ENCODE measurements around the gene ARPC1A.
A peak's percentile ranks its signal among the peaks of the same experiment; 100 is the strongest.

Gene ARPC1A

GRCh38 chr7:99390941-99391602 lies 65.4 kb downstream of the ARPC1A start:
- DNase-seq (ENCODE audit: low spot score), result no peak

GRCh38 chr7:99392046-99392445 lies 66.3 kb downstream of the ARPC1A start:
- DNase-seq (ENCODE audit: low spot score), result no peak

- no peak for DNase-seq (ENCODE audit: low spot score)
These were observed 67.1 kb downstream of the ARPC1A start for GRCh38 chr7:99392659-99393354.

GRCh38 chr7:99393355-99394187 lies 67.9 kb downstream of the ARPC1A start:
- no peak for DNase-seq (ENCODE audit: low spot score)

- DNase-seq (ENCODE audit: low spot score), result no peak
These were observed 68.4 kb downstream of the ARPC1A start for GRCh38 chr7:99394188-99394502.

- no peak for DNase-seq (ENCODE audit: low spot score)
These were observed 70.1 kb downstream of the ARPC1A start for GRCh38 chr7:99395616-99396327.

- no peak for DNase-seq (ENCODE audit: low spot score)
These were observed 71.0 kb downstream of the ARPC1A start for GRCh38 chr7:99396418-99397296.

- DNase-seq (ENCODE audit: low spot score), result no peak
These were observed 71.7 kb downstream of the ARPC1A start for GRCh38 chr7:99397297-99397983.

GRCh38 chr7:99398891-99399445 lies 73.3 kb downstream of the ARPC1A start:
- no peak for DNase-seq (ENCODE audit: low spot score)

- no peak for DNase-seq (ENCODE audit: low spot score)
These were observed 73.9 kb downstream of the ARPC1A start for GRCh38 chr7:99399597-99399996.

GRCh38 chr7:99402854-99403253 lies 77.2 kb downstream of the ARPC1A start:
- DNase-seq (ENCODE audit: low spot score), result no peak

- no peak for DNase-seq (ENCODE audit: low spot score)
These were observed 78.1 kb downstream of the ARPC1A start for GRCh38 chr7:99403764-99404163.

- DNase-seq (ENCODE audit: low spot score), result no peak
These were observed 78.7 kb downstream of the ARPC1A start for GRCh38 chr7:99404235-99404976.

GRCh38 chr7:99404977-99405320 lies 79.3 kb downstream of the ARPC1A start:
- no peak for DNase-seq (ENCODE audit: low spot score)

GRCh38 chr7:99406557-99406956 lies 80.9 kb downstream of the ARPC1A start:
- no peak for DNase-seq (ENCODE audit: low spot score)

- DNase-seq (ENCODE audit: low spot score), result peak; percentile 42
These were observed 82.2 kb downstream of the ARPC1A start for GRCh38 chr7:99407872-99408378.

- DNase-seq (ENCODE audit: low spot score), result peak; percentile 96
These were observed 82.9 kb downstream of the ARPC1A start, which contains the start of the genes BUD31 and PDAP1 for GRCh38 chr7:99408379-99409191. Gene BUD31, plus strand, starts transcription at chr7:99408969. Its CDS starts 2,124 bp downstream, at chr7:99411093. Gene PDAP1, minus strand, starts transcription at chr7:99408597. Its CDS starts 49 bp downstream, at chr7:99408548.

GRCh38 chr7:99409192-99409572 lies 83.5 kb downstream of the ARPC1A start:
- DNase-seq (ENCODE audit: low spot score), result no peak

- DNase-seq (ENCODE audit: low spot score), result no peak
These were observed 84.1 kb downstream of the ARPC1A start for GRCh38 chr7:99409806-99410205.

All from Ammon's horn (tissue), 1 donor.